Measurements from ENCODE around the gene ARHGAP29.
"Not testable (repeated sequence)": the region's sequence is repeated elsewhere in the genome, so short reads cannot be mapped to it uniquely, and the experiment has no call there.

The ARHGAP29 gene

DNA sequence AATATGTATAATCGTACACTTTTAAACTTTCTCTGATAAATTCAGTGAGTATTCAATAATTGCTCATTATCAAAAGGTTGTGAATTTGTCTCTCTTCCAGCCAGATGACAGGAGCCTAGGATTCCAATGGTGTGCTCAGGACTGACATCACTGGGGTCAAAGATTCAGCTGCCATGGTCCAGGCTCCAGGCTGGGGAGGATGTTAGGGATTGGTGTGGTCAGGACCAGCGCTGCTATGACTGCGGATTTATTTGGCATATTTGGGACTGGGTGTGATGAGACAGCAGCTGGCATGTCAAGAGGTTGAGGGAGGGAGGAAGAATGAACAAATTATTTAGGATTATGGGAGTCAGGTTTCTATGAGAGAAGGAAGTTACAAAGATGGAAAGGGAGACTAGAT lies 68.3 kb downstream of the ARHGAP29 start:
- no peak for DNase-seq

DNA sequence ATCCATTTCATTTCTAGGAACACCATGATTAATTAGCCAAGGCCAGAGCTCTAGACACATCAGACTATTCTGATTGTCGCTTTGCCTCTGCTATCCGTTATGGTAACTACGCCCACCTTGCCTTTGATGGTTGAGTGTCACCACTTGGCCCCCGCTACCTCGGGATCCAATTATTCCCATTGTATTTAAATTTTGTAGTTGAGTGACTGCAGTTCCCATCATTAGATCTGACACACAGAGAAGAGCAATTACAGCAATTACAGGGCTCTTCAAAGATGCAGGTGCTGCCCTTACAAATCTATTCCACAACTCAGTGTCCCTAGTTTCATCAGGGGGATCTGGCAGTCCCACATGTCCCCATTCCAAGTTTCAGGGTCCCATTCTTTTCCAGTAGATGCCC lies 71.5 kb downstream of the ARHGAP29 start:
- no peak for DNase-seq

DNA sequence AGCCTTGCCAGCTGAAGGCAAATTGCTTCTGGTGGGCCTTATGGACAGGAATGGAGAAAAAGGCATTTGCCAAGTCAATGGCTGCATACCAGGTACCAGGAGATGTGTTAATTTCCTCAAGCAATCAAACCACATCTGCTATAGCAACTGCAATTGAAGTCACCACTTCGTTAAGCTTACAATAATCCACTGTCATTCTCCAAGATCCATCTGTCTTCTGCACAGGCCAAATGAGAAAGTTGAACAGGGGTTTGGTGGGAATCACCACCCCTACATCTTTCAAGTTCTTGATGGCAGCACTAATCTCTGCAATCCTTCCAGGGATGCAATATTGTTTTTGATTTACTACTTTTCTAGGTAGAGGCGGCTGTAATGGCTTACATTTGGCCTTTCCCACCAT lies 72.5 kb downstream of the ARHGAP29 start:
- not testable (repeated sequence) for DNase-seq

DNA sequence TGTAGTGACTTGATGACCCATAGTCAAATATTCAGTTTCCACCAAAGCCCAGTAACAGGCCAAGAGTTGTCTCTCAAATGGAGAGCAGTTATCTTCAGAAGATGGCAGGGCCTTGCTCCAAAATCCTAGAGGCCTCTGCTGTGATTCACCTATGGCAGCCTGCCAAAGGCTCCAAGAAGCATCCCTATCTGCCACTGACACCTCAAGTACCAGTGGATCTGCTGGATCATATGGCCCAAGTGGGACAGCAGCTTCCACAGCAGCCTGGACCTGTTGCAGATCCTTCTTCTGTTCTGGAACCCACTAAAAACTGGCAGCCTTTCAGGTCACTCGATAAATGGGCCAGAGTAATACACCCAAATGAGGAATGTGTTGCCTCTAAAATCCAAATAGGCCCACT lies 73.3 kb downstream of the ARHGAP29 start:
- not testable (repeated sequence) for DNase-seq

DNA sequence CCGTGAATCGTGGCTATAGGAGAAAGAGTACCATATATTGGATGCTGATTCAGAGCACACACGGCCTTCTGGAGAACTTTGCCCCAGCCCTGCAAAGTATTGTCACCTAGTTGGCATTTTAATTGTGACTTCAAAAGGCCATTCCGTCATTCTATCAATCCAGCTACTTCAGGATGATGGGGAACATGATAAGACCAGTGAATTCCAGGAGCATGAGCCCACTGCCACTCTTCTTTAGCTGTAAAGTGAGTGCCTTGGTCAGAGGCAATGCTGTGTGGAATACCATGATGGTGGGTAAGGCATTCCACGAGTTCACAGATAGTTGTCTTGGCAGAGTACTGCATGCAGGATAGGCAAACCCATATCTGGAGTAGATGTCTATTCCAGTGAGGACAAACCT lies 74.1 kb downstream of the ARHGAP29 start:
- DNase-seq = not testable (repeated sequence)

DNA sequence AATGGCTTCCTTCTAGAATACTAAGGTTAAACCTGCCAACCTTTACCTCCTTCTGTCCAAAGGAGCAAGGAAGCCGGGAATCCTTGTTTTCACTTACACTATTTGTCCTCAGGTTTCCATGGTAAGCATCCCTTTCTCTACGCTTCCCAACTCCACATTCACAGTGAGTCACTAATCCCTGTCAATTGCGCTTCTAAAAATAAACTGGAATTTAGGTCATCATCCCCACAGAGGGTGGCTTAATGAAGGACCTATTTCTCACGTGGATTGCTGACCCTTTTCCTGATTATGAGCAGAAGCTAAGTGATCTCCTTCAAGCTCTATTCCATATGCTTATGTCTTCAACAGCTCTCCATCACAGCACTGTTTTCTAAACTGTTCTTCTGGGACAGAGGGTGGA lies 76.6 kb downstream of the ARHGAP29 start:
- DNase-seq = no peak

DNA sequence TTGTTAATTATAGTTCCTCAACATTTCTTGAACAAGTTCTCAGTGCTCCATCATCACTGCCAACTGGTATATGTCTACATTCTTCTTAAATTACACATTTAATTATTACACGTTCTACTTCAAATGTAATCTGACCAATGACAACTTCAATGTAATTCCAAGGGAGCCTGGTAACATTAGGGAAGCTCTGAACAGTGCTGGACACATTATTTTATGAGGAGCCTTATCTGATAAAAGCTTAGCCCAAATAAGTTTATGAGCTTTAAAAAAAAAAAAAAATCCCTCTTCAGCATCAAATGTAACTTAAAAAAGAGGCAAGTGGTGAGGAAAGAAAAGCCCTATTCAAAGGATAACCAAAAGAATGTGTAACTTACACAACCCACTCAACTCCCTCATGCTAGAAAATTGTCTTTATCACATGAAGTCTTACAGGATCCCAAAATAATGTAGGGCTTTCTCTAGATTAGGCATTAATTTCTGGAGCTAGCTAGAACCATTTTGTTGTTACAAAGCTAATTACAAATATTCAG lies 81.2 kb downstream of the ARHGAP29 start:
- DNase-seq = no peak

DNA sequence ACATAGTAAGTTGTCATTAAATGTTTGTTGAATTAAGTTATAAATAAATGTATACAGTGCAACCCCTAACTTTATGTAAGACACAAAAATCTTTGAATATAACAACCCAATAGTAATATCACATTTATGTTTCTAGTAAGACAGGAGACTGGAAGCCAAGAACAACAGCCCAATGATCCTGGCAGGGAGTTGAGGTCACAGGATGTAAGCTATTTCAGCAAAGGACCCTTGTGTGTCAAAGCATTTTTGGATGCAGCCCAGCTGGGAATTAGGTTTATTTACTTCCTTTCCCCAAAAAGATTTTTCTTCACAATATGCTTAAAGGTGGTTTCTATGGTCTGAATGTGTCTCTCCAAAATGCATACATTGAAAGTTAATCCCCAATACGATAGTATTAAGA lies 82.4 kb downstream of the ARHGAP29 start:
- no peak for DNase-seq

DNA sequence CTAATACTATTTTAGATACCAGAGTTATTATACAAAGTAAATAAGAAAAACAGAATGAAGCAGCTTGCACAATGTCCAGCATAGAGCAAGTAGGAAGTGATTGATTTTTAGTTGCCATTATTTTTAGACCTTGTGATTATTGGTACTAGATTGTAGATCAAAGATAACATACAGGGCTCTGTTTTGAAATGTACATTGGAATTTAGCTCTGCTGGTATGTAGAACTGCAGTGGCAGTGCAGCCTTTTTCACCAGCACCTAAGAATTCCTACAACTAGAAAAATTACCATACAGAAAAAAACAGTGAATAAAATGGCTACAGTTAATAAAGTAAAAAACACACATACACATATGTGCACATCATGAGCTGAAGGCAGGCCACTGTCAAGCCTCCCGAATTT lies 84.3 kb downstream of the ARHGAP29 start:
- no peak for DNase-seq

DNA sequence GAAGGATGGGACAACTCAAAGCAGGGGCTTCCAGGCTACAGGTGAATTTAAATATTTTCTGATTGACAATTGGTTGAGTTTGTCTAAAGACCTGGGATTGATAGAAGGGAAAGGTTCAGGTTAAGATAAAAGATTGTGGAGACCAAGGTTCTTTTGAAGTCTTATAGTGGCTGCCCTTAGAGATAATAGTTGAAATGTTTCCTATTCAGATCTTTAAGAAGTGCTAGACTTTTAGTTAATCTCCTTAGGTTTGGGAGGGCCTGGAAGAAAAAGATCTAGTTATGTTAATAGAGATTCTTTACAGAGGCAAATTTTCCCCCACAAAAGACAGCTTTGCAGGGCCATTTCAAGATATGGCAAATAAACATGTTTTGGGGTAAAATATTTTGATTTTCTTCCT lies 88.2 kb downstream of the ARHGAP29 start:
- DNase-seq = not testable (repeated sequence)

DNA sequence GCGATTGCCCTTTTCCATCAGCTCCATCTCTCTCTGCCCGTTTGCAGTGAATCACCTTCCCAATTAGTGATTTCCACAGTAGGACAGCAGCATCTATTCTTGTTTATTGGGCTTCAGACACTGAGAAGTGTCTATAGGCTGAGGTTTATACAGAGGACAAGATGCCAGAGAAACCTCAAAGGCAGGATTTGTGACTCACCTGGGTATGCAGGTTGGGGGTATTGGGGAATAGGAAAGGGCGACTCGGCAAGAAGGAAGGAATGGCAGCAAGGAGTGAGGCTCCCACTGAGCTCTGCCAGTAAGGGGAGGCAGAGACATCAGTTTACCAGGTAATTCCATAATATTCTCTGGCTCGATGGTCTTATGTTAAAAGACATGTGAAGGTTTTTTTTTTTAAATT lies 91.1 kb downstream of the ARHGAP29 start:
- no peak for DNase-seq

DNA sequence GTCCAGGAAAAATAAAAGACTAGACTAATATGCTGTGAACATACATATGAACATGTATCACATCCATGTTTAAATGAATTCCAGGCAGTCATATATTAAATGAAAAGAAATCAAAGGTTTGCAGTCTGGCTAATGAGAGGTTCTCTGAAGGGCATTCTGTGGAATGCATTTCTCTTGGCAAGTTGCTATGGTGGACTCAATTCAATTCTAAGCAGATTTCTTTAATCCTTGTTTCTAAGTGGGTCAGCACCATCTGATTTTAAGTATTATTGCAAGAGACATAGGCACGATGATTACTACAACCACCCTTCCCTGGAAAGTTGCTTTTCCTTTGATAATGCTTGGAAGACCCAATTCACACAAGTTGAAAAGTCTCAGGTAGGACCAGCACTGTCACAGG lies 92.5 kb downstream of the ARHGAP29 start:
- no peak for DNase-seq

DNA sequence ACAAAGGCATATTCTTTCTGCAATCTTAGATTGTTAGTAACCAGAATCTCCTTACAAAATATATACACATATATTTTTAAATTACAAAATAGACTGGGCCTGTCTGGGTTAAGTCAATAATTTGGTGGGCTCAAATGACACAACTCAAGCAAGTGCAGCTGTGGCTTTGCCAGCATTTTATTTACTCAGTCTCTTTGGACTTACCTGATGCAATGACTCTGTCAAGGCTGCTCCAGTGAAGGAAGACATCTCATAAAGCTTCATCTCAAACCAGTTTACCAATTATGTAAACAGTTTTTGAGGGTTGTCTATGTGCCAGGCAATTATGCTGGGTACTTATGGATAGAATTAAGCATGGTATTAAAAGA lies 93.6 kb downstream of the ARHGAP29 start:
- no peak for DNase-seq

DNA sequence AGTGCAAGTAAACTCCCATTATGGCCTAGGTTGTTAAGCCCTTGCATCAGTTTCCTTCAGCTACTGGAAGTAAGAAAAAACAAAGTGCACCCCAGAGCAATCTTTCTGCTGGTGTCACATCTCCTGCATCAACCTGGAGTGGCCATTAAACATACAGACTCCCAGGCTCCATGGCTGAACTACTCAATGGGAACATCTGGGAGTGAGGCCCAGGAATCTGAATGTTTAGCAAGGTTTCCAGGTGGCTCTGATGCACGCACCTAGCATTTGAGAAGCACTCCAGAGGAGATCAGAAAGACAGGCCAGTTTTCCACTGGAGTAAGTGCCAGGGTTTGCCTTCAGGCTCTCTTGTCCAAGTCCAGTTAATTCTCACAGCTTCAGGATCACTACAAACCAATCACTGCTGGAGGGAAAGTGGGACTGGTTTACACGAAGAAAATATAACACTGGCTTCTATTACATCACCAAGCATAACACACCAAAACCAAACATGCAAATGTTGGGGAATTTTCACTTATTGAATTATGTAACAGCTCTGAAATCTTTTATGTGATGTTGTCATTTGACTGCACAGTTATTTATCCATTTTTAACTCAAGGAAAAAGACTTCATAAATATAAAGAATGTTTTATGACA lies 94.1 kb downstream of the ARHGAP29 start:
- no peak for DNase-seq

DNA sequence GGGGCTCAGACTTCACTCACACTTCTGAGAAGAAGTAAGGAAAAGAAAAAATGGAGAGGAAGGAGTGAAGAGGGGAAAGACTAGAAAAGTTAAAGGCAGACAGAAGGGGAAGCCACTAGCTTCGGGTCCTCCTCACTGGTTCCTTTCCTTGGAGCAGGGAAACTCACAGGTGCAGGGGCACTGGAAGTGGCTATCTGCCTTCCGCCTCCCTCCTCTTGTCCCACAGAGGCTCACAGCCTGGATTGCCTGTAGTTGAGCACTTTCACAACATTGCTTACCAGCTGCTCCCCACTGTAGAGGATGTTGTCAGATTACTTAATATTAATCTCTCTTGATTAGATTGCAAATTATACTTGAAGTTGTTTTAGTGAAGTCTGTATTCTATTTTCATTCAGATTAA lies 94.8 kb downstream of the ARHGAP29 start:
- no peak for DNase-seq

DNA sequence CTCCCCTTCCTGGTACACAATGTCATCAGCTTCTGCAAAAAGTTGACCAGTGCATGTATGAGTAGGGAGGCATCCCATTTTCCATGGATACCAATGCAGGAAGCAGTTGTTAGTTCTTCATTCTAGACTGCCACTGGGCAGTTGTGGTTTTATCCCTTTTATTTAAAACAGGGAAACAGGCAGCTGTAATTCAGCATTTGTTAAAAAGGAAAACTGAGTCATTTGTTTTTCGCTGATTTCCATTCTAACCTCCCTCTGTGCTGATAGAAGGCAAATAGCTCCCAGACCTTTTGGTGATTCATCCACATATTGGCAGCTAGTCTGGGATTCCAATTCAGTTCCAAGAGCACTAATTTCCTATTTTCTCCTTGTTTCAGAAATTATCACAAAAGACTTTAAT lies 95.4 kb downstream of the ARHGAP29 start:
- DNase-seq = no peak

DNA sequence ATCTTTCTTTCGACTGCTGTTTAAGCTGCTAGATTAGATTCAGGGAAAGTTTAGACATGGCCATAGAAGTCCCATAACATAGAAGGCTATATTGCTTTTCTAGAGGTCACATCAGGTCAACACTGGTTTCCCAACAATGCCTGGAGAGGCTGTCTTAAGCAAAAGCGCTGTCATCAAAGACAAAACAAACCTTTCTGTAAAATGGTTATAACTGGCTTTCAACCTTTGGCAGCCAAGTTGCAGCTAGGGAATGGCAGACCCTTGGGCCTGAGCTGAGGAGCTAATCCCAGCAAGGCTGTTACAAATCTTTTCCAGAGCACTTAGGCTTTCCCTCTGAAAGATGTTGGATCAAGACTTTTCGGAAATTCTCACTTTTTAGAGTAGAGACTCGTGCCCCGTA lies 105.3 kb downstream of the ARHGAP29 start:
- no peak for DNase-seq

DNA sequence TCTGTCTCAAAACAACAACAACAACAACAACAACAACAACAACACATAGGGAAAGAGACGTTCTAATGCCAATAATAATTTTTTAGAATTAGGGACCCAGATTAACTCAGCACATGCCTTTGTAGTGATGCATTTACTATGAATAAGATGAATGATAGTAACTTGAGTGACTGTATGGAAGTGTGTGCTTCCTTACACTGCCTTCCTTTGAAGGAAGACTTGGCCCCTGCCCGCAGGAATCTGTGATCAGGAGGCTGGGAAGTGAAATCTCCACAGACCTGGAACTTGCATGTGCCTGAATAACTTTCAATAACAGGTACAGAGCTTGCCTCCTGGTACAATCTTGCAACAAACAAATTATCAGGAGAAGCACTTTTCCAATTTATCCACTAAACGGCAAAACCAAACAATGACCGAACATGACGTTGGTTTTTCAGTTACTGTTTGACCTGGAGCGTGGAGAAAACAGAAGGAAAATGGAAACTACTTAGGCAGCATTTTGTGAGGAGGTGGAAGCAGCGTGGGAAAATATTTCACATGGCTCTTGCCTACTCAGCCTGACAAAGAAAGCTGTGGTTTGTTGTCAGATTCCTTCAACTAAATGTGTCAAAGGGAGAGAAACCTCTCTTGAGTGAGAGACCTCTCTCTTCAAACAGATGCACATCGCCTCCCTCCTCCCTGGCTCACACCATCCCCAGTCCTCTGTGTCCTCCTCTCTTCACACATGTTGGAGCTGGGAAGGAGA lies 106.4 kb downstream of the ARHGAP29 start:
- DNase-seq = no peak

DNA sequence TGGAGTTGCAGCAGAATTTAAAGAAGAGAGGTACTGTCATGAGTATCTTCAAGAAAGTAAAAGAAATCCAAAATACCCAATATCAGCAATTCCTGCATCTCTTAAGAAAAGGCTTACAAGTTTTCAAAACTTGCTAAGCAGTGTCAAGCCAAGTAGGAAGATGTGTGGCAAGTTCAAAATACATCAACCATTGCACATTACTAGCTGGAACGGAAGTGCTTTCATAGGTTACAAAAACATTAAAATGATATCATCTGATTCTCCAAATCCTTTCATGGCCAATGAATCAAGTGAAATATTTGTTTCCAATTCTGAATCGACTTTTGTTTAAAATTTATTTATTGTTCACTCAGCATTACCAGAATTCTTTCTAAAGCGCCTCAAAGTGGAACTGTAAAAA lies 110.7 kb downstream of the ARHGAP29 start:
- DNase-seq = no peak

DNA sequence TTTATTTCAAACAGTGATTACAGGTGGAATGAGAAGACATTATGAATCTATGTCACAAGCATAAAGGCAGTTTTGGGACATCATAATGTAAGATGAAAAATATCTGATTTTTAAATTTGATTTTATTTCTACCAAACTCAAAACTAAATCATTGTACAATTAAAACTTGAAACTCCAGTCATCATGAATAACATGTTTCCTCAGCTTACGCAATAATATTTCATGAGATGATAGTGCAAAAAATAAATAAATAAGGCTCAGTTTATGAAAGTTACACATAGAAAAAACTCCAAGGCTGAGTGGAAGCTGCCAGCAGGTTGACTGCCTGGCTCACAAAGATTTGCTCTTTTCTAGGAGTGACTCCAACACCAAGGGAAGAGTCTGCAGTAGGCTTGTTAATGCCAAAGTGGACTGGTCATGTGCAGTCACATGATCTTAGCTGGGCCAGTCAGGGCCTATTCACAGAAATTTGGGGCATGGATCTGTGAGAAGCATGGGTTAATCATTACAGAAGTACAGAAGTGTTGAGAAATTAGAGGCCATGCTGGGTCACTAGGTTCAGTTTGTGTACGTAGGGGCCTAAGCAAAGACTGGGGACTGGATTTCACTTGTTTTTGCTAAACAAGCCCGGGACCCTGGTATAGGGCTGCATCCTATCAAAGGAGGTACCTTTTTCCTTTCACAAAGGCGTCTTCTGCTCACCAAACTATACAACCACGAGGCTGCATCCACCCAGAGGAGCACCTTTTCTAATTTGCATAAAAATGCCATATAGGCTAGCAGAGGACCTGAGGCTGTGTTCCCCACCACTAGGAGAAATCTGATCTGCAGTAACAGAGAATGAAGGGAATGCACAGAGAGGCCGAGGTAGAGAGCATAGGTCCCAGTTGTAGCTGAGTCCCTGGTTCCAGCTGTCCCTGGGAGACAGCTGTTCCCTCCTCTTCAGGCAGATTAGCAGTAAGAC lies 111.6 kb downstream of the ARHGAP29 start:
- DNase-seq = no peak

DNA sequence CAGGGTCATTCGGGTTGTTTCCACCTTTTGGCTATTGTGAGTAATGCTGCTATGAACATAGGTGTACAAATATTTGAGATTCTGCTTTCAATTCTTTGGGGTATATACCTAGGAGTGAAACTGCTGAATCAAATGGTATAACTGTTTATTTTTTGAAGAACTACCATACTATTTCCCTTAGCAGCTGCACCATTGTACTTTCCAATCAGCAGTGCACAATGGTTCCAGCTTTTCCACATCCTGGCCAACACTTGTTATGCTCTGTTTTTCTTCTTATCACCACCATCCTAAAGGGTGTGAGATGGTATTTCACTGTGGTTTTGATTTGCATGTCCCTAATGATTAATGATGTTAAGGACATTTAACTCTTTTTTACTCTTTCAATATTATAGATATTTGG lies 112.8 kb downstream of the ARHGAP29 start:
- no peak for DNase-seq

DNA sequence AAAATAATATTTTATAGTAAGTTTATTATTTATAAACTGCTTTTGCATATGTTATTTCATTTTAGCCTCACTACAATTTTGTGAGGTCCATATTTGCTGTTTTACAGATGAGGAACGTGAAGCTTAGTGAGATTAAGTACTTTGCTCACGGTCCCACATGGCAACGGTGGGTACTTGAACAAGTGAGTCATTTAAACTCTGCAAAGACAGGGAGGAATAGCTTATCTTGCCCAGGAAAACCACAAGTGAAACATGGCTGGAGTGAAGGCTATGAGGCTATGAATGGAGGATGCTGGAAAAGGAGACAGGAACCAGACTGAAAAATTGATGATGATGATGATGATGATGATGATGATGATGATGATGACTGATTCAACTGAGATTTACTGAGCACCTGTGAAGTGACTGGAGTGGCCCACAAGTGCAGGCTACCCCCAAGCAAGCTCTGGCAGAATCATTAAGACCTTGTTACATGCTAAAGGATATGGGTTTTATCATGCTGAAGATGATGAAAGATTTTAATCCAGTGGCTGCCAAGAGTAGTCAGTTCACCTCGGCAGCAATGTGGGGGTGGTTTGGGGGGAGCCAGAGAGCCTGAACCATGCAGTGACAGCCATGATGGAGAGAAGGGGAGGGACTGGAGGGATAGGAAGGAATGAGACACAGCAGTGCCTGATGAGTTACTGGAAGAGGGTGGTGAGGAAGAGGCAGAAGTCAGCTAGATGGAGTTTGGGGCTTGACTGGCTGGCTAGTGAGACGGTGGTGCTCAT lies 115.0 kb downstream of the ARHGAP29 start:
- no peak for DNase-seq

Data from cortex of kidney (tissue), 1 donor.